Neuronal stem cell (in vitro differentiated cells): ENCODE measurements around the gene NR1H3.

Experiments used
- DNase-seq: peaks from one replicate; pipeline ENCODE4 v3.0.0-alpha.2; 2013; ENCODE audit warnings: low spot score
- H2AFZ ChIP-seq: one replicate; pipeline ENCODE4 v1.6.1; 2013; ENCODE audit warnings: mild to moderate bottlenecking, low read length, inconsistent platforms
- H2AK5ac ChIP-seq: 2 replicates; pipeline ENCODE4 v1.6.1; 2013; ENCODE audit warnings: low read depth, mild to moderate bottlenecking, inconsistent platforms, low read length, moderate library complexity, mixed read lengths
- H2BK120ac ChIP-seq: 2 replicates; pipeline ENCODE4 v1.6.1; 2013; ENCODE audit warnings: low read depth, mild to moderate bottlenecking, inconsistent platforms, low read length, moderate library complexity, mixed read lengths
- H2BK12ac ChIP-seq: one replicate; pipeline ENCODE4 v1.6.1; 2013; ENCODE audit warnings: low read length, inconsistent platforms
- H2BK15ac ChIP-seq: 2 replicates; pipeline ENCODE4 v1.6.1; 2013; ENCODE audit warnings: mild to moderate bottlenecking, low read length, inconsistent platforms, mixed read lengths
- H2BK5ac ChIP-seq: one replicate; pipeline ENCODE4 v1.6.1; 2013; ENCODE audit warnings: inconsistent platforms, mild to moderate bottlenecking, low read length, moderate library complexity
- H3K14ac ChIP-seq: one replicate; pipeline ENCODE4 v1.6.1; 2013; ENCODE audit warnings: low read length, inconsistent platforms
- H3K18ac ChIP-seq: 2 replicates; pipeline ENCODE4 v1.6.1; 2013; ENCODE audit warnings: low read length, inconsistent platforms
- H3K23ac ChIP-seq: 2 replicates; pipeline ENCODE4 v1.6.1; 2013; ENCODE audit warnings: low read depth, mild to moderate bottlenecking, mixed read lengths, low read length, inconsistent platforms; ENCODE audit not compliant: poor library complexity
- H3K27ac ChIP-seq: replicated peaks from 3 replicates; pipeline ENCODE4 v1.5.1; 2013; ENCODE audit warnings: low read length, inconsistent platforms
- H3K27me3 ChIP-seq, 3 experiments: 2 replicates each; pipeline ENCODE4 v1.6.1; 2013; ENCODE audit warnings: low read length in 3 of 3, mild to moderate bottlenecking in 2 of 3, inconsistent platforms in 1 of 3, low read depth in 1 of 3, mixed read lengths in 1 of 3, moderate library complexity in 1 of 3; ENCODE audit not compliant: control insufficient read depth in 3 of 3, insufficient read depth in 3 of 3
- H3K36me3 ChIP-seq, 2 donors: replicated peaks in 1 of 2; 2 replicates each; pipeline ENCODE4 v1.6.1; 2013; ENCODE audit warnings: low read length in 2 of 2; ENCODE audit not compliant: control insufficient read depth in 2 of 2, insufficient read depth in 2 of 2
- H3K4ac ChIP-seq: 2 replicates; pipeline ENCODE4 v1.6.1; 2013; ENCODE audit warnings: inconsistent platforms, mild to moderate bottlenecking, low read length, moderate library complexity
- H3K4me1 ChIP-seq, 2 donors: 1 replicate in 1 of 2; 2 replicates in 1 of 2; pipeline ENCODE4 v1.6.1; 2013; ENCODE audit warnings: low read length in 2 of 2, low read depth in 1 of 2; ENCODE audit not compliant: control insufficient read depth in 2 of 2, insufficient read depth in 1 of 2
- H3K4me2 ChIP-seq: one replicate; pipeline ENCODE4 v1.6.1; 2013; ENCODE audit warnings: mild to moderate bottlenecking, low read length, inconsistent platforms; ENCODE audit not compliant: insufficient read depth, poor library complexity, severe bottlenecking
- H3K4me3 ChIP-seq, 2 donors: 2 replicates each; pipeline ENCODE4 v1.5.1; 2013; ENCODE audit warnings: low read length in 2 of 2, mild to moderate bottlenecking in 2 of 2, inconsistent platforms in 1 of 2, moderate library complexity in 1 of 2
- H3K79me1 ChIP-seq: one replicate; pipeline ENCODE4 v1.6.1; 2013; ENCODE audit warnings: low read depth, mild to moderate bottlenecking, inconsistent platforms, low read length, moderate library complexity
- H3K9ac ChIP-seq: one replicate; pipeline ENCODE4 v1.6.1; 2013; ENCODE audit warnings: mild to moderate bottlenecking, low read depth, low read length, inconsistent platforms; ENCODE audit not compliant: poor library complexity
- H3K9me3 ChIP-seq, 2 donors: replicated peaks in 1 of 2; 2 replicates each; pipeline versions ENCODE3 to v1.6.1; 2013; ENCODE audit warnings: low read length in 2 of 2, mild to moderate bottlenecking in 2 of 2, inconsistent platforms in 1 of 2, low read depth in 1 of 2, mixed read lengths in 1 of 2, moderate library complexity in 1 of 2; ENCODE audit not compliant: control insufficient read depth in 2 of 2, insufficient read depth in 1 of 2
- H4K8ac ChIP-seq: one replicate; pipeline ENCODE4 v1.6.1; 2013; ENCODE audit warnings: low read depth, mild to moderate bottlenecking, inconsistent platforms, low read length, moderate library complexity
- H4K91ac ChIP-seq: one replicate; pipeline ENCODE4 v1.6.1; 2013; ENCODE audit warnings: low read length, low read depth, mild to moderate bottlenecking, inconsistent platforms; ENCODE audit not compliant: poor library complexity
- WGBS, 2 donors: extraction: QIAGEN DNeasy Blood & Tissue Kit; methylation state at CpG; one replicate each; pipeline ENCODE4 v1.1.7; 2013; ENCODE audit warnings: missing lambda C conversion rate in 2 of 2, mixed read lengths in 1 of 2; ENCODE audit not compliant: insufficient read length in 2 of 2, insufficient replicate concordance in 1 of 2; ENCODE audit errors: extremely low coverage in 2 of 2; 5-methylcytosine and 5-hydroxymethylcytosine counted together

Gene NR1H3

GRCh38 chr11:47282462-47282861 is 24.7 kb downstream of the NR1H3 start:
- Histone ChIP-seq H2BK15ac (no peak overlapping the region), H4K91ac (no peak overlapping the region), H2BK5ac (no peak overlapping the region), H2BK120ac (no peak overlapping the region), H2BK12ac (no peak overlapping the region), H3K14ac (no peak overlapping the region), H3K27ac (no peak overlapping the region), H3K4me3 (no peak overlapping the region), H3K4ac (no peak overlapping the region), H2AFZ (no peak overlapping the region), H4K8ac (no peak overlapping the region), H3K9me3 (no peaks in the 10 kb centered on the region), H3K27me3 (no peaks in the 10 kb centered on the region), H3K4me1 (no peaks in the 10 kb centered on the region), H3K18ac (no peak overlapping the region), H3K4me2 (no peak overlapping the region), H3K36me3 (peaks cover 48 to 90% of the 10 kb centered on the region in 2 donors), H3K79me1 (peaks cover 2% of the 10 kb centered on the region), H2AK5ac (no peak overlapping the region), H3K23ac (no peak overlapping the region), H3K9ac (no peak overlapping the region)
- no peak for DNase-seq
- no CpG with 5 or more reads among the region's 7 CpGs for WGBS, 2 donors

DNA sequence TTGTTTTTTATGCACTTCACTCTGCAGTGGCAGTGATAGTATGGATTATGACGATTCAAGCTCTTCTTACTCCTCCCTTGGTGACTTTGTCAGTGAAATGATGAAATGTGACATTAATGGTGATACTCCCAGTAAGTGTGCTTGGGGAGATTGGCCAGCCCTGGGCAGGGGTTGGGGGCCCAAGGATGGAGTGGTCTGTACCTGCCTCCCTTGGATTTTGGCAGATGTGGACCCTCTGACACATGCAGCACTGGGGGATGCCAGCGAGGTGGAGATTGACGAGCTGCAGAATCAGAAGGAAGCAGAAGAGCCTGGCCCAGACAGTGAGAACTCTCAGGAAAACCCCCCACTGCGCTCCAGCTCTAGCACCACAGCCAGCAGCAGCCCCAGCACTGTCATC is 26.4 kb downstream of the NR1H3 start:
- H3K23ac ChIP-seq = no peak overlapping the region
- H2AK5ac ChIP-seq = no peak overlapping the region
- H3K79me1 ChIP-seq = peaks cover 2% of the 10 kb centered on the region
- no peak overlapping the region for H3K27ac ChIP-seq
- no peak overlapping the region for H3K4me2 ChIP-seq
- DNase-seq = no peak
- no peak overlapping the region for H3K18ac ChIP-seq
- no peak overlapping the region for H2BK5ac ChIP-seq
- no peak overlapping the region for H2BK12ac ChIP-seq
- H3K9me3 ChIP-seq = no peaks in the 10 kb centered on the region
- no peak overlapping the region for H3K14ac ChIP-seq
- H2BK120ac ChIP-seq = no peak overlapping the region
- no CpG with 5 or more reads among the region's 4 CpGs for WGBS, 2 donors
- H4K91ac ChIP-seq = no peak overlapping the region
- H3K9ac ChIP-seq = no peak overlapping the region
- no peak overlapping the region for H2AFZ ChIP-seq
- H2BK15ac ChIP-seq = no peak overlapping the region
- peaks cover 48 to 88% of the 10 kb centered on the region in 2 donors for H3K36me3 ChIP-seq
- no peak overlapping the region for H3K4me3 ChIP-seq
- H4K8ac ChIP-seq = no peak overlapping the region
- H3K4ac ChIP-seq = no peak overlapping the region
- H3K4me1 ChIP-seq = no peaks in the 10 kb centered on the region
- H3K27me3 ChIP-seq = no peaks in the 10 kb centered on the region

DNA sequence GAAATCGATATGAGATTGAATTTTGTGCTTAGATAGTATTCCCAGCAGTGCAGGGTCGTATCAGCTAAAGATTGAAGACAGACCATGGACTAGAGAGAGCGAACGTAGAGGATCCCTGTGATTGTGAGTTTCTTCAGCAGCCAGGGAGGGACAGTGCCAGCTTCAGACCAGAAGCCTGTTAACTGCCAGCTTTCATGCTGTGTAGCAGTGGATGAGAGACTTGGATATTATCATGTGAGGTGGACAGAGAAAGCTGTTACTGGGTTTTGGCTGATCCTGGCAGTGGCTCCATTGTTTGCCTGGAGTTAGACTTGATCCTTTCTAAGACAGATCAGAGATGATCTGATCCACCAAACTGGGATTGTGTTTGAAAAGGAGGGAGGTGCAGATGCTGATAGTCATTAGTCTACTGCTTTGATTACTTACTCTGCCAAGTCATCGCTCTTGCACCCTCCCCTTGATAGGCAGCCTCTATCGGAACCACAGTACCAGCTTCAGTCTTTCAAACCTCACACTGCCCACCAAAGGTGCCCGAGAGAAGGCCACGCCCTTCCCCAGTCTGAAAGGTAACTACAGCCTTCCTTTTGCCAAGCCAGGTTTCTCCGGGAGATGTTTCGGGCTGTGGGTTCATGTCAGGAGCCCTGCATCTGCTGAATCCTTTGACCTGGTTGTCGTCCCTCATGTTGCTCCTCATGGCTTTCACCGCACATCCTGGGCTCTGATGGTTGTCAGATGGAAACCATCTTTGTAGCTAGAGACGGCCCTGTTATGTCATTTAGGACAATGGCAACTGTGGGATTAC is 28.4 kb downstream of the NR1H3 start:
- no peak overlapping the region for H3K27ac ChIP-seq
- no CpG with 5 or more reads among the region's 13 CpGs for WGBS, 2 donors
- no peak overlapping the region for H3K9ac ChIP-seq
- no peak overlapping the region for H2BK120ac ChIP-seq
- H2AK5ac ChIP-seq = no peak overlapping the region
- no peak overlapping the region for H4K91ac ChIP-seq
- no peak overlapping the region for H2BK12ac ChIP-seq
- H3K4me3 ChIP-seq = no peak overlapping the region
- H3K79me1 ChIP-seq = peaks cover 2% of the 10 kb centered on the region
- H3K14ac ChIP-seq = no peak overlapping the region
- H3K23ac ChIP-seq = no peak overlapping the region
- no peak for DNase-seq
- H3K27me3 ChIP-seq = no peaks in the 10 kb centered on the region
- H2BK5ac ChIP-seq = no peak overlapping the region
- no peak overlapping the region for H2BK15ac ChIP-seq
- H4K8ac ChIP-seq = no peak overlapping the region
- no peak overlapping the region for H3K18ac ChIP-seq
- no peak overlapping the region for H2AFZ ChIP-seq
- no peaks in the 10 kb centered on the region for H3K4me1 ChIP-seq
- no peak overlapping the region for H3K4ac ChIP-seq
- no peaks in the 10 kb centered on the region for H3K9me3 ChIP-seq
- no peak overlapping the region for H3K4me2 ChIP-seq
- peaks cover 61 to 88% of the 10 kb centered on the region in 2 donors for H3K36me3 ChIP-seq

DNA sequence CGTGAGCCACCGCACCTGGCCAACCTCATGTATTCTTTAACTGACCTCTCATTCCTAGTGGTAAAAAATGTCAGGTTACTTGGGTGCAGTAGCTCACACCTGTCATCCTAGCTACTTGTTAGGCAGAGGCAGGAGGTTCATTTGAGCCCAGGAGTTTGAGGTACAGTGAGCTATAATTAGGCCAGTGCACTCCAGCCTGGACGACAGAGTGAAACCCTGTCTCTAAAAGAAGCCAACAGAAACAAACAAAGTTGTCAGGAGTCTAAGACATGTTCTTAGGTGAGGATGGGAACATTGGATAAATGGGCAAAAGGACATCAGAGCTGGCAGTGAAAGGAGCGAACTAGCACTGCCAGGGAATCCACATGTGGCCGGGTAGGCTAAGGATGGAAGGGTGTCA is 30.3 kb downstream of the NR1H3 start:
- Histone ChIP-seq H2AK5ac (no peak overlapping the region), H2BK15ac (no peak overlapping the region), H3K27ac (no peak overlapping the region), H2BK120ac (no peak overlapping the region), H3K4ac (no peak overlapping the region), H3K14ac (no peak overlapping the region), H3K9me3 (no peaks in the 10 kb centered on the region), H4K91ac (no peak overlapping the region), H3K27me3 (no peaks in the 10 kb centered on the region), H3K9ac (no peak overlapping the region), H4K8ac (no peak overlapping the region), H2BK5ac (no peak overlapping the region), H2BK12ac (no peak overlapping the region), H3K4me3 (no peak overlapping the region), H3K36me3 (peaks cover 56 to 90% of the 10 kb centered on the region in 2 donors), H3K79me1 (peaks cover 2% of the 10 kb centered on the region), H2AFZ (no peak overlapping the region), H3K23ac (no peak overlapping the region), H3K4me1 (no peaks in the 10 kb centered on the region), H3K4me2 (no peak overlapping the region), H3K18ac (no peak overlapping the region)
- no CpG with 5 or more reads among the region's 5 CpGs for WGBS, 2 donors
- DNase-seq = no peak
